ENCODE results near the gene INTS7.

INTS7 gene

DNA sequence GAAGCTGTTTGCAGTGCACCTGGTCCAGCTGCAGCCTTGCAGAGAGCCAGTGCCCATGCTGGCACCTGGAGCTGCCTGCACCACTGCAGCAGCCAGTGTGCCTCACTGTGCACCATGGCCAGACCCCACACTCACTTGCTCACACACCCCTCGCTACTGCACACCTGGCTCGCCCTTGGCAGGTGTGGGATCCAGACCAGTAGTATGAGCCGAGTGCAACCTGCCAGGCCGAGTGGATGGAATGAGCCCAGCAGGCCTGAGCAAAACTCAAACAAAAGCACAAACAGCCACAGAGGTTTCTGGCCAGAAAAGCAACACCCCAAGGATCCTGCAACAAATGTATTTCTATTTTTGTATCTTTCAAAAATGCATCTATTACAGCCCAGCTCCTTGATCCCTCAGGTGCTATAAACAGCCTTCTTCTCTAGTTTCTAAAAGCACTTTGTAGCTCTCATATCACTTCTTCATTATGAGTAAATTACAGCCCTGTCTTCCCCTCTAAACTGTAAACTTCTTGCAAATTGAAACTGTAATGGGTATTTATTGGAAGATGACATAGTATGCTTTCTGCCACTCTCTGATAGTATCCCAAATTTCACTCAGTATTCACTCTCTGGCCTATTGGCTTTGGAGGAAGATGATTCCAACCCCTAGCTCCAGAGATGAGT is 132.6 kb downstream of the INTS7 start:
- Histone ChIP-seq H3K9me3 (ENCODE audit: control insufficient read depth, insufficient read depth, low read length) (no peaks in the 10 kb centered on the region), H3K36me3 (ENCODE audit: insufficient read depth, low read length) (no peaks in the 10 kb centered on the region; the same call in 1 of the 2 replicates), H3K4me1 (ENCODE audit: insufficient read depth, low read length) (no peaks in the 10 kb centered on the region), H3K9ac (ENCODE audit: low read depth, low read length) (no peak overlapping the region)

- Histone ChIP-seq H3K36me3 (ENCODE audit: insufficient read depth, low read length) (no peaks in the 10 kb centered on the region; the same call in 1 of the 2 replicates), H3K9me3 (ENCODE audit: control insufficient read depth, insufficient read depth, low read length) (no peaks in the 10 kb centered on the region), H3K4me1 (ENCODE audit: insufficient read depth, low read length) (no peaks in the 10 kb centered on the region), H3K9ac (ENCODE audit: low read depth, low read length) (no peak overlapping the region)
These were observed 133.4 kb downstream of the INTS7 start for GRCh38 chr1:211901945-211902344.

GRCh38 chr1:211900441-211900840 is 134.9 kb downstream of the INTS7 start:
- no peak overlapping the region for H3K9ac ChIP-seq (ENCODE audit: low read depth, low read length)
- no peaks in the 10 kb centered on the region; the same call in 1 of the 2 replicates for H3K36me3 ChIP-seq (ENCODE audit: insufficient read depth, low read length)
- no peaks in the 10 kb centered on the region for H3K9me3 ChIP-seq (ENCODE audit: control insufficient read depth, insufficient read depth, low read length)

GRCh38 chr1:211896958-211897357 is 138.4 kb downstream of the INTS7 start:
- no peaks in the 10 kb centered on the region for H3K9me3 ChIP-seq (ENCODE audit: control insufficient read depth, insufficient read depth, low read length)
- no peaks in the 10 kb centered on the region; the same call in 1 of the 2 replicates for H3K36me3 ChIP-seq (ENCODE audit: insufficient read depth, low read length)
- no peaks in the 10 kb centered on the region for H3K4me1 ChIP-seq (ENCODE audit: insufficient read depth, low read length)
- H3K9ac ChIP-seq (ENCODE audit: low read depth, low read length), result no peak overlapping the region

More at GRCh38 chr1:211900441-211900840, 134.9 kb downstream of the INTS7 start:
- H3K4me1 ChIP-seq (ENCODE audit: insufficient read depth, low read length), result no peaks in the 10 kb centered on the region

- no peaks in the 10 kb centered on the region for H3K9me3 ChIP-seq (ENCODE audit: control insufficient read depth, insufficient read depth, low read length)
These were observed 140.1 kb downstream of the INTS7 start for GRCh38 chr1:211895126-211895759.

DNA sequence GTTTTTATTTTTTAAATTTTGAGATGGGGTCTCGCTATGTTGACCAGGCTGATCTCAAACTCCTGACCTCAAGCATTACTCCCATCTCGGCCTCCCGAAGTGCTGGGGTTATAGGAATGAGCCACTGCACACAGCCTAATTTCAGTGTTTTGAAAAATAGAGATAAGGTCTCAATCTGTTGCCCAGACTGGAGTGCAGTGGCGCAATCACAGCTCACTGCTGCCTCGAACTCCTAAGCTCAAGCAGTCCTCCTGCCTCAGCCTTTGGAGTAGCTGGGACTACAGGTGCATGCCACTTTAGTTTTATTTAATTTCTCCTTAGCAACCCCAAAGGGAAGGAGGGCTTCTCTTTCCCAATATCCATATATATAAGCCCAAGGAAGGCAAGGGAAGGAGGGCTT is 141.0 kb downstream of the INTS7 start:
- H3K4me1 ChIP-seq (ENCODE audit: insufficient read depth, low read length), result no peaks in the 10 kb centered on the region

More at GRCh38 chr1:211895126-211895759, 140.1 kb downstream of the INTS7 start:
- H3K36me3 ChIP-seq (ENCODE audit: insufficient read depth, low read length), result no peaks in the 10 kb centered on the region
- H3K4me1 ChIP-seq (ENCODE audit: insufficient read depth, low read length), result no peaks in the 10 kb centered on the region
- no peak overlapping the region for H3K9ac ChIP-seq (ENCODE audit: low read depth, low read length)

GRCh38 chr1:211893260-211893659 is 142.1 kb downstream of the INTS7 start:
- Histone ChIP-seq H3K9ac (ENCODE audit: low read depth, low read length) (no peak overlapping the region), H3K9me3 (ENCODE audit: control insufficient read depth, insufficient read depth, low read length) (no peaks in the 10 kb centered on the region), H3K36me3 (ENCODE audit: insufficient read depth, low read length) (no peaks in the 10 kb centered on the region), H3K4me1 (ENCODE audit: insufficient read depth, low read length) (no peaks in the 10 kb centered on the region)

More for the DNA sequence above, 141.0 kb downstream of the INTS7 start:
- no peak overlapping the region for H3K9ac ChIP-seq (ENCODE audit: low read depth, low read length)
- H3K36me3 ChIP-seq (ENCODE audit: insufficient read depth, low read length), result no peaks in the 10 kb centered on the region
- H3K9me3 ChIP-seq (ENCODE audit: control insufficient read depth, insufficient read depth, low read length), result no peaks in the 10 kb centered on the region

- Histone ChIP-seq H3K9me3 (ENCODE audit: control insufficient read depth, insufficient read depth, low read length) (no peaks in the 10 kb centered on the region), H3K36me3 (ENCODE audit: insufficient read depth, low read length) (no peaks in the 10 kb centered on the region), H3K4me1 (ENCODE audit: insufficient read depth, low read length) (no peaks in the 10 kb centered on the region), H3K9ac (ENCODE audit: low read depth, low read length) (no peak overlapping the region)
These were observed 142.8 kb downstream of the INTS7 start for GRCh38 chr1:211892577-211892976.

GRCh38 chr1:211891708-211892107 is 143.6 kb downstream of the INTS7 start:
- Histone ChIP-seq H3K9me3 (ENCODE audit: control insufficient read depth, insufficient read depth, low read length) (no peaks in the 10 kb centered on the region), H3K4me1 (ENCODE audit: insufficient read depth, low read length) (no peaks in the 10 kb centered on the region), H3K36me3 (ENCODE audit: insufficient read depth, low read length) (no peaks in the 10 kb centered on the region), H3K9ac (ENCODE audit: low read depth, low read length) (no peak overlapping the region)

Measured in ES-I3 (cell line).